A673 (cell line): ENCODE measurements around the gene MMD2.

Experiments
- CTCF ChIP-seq: fragments of 300-800, 200-600 bp; sonication (generic); conservative IDR thresholded peaks from 2 replicates; pipeline ENCODE4 v1.5.1; 2017; ENCODE audit warnings: low read depth, mild to moderate bottlenecking, antibody characterized with exemption, low read length, moderate library complexity, mixed read lengths
- EZH2 ChIP-seq: fragments of 200-600 bp; sonication (generic); IDR thresholded peaks from 2 replicates; pipeline ENCODE4 v1.6.1; 2017; ENCODE audit warnings: borderline replicate concordance, low read depth, mild to moderate bottlenecking, mixed read lengths, antibody characterized with exemption, low read length; ENCODE audit not compliant: poor library complexity, severe bottlenecking

- no peak for TF ChIP-seq CTCF
- no peak for TF ChIP-seq EZH2
Measured at GRCh38 chr7:4919969-4920766, 38.8 kb downstream of the MMD2 start.
